ENCODE measurements around the gene PRR15L.

GRCh38 chr17:47975823-47976205, 18.1 kb upstream of the PRR15L start:
- TF ChIP-seq, protein P1, sequence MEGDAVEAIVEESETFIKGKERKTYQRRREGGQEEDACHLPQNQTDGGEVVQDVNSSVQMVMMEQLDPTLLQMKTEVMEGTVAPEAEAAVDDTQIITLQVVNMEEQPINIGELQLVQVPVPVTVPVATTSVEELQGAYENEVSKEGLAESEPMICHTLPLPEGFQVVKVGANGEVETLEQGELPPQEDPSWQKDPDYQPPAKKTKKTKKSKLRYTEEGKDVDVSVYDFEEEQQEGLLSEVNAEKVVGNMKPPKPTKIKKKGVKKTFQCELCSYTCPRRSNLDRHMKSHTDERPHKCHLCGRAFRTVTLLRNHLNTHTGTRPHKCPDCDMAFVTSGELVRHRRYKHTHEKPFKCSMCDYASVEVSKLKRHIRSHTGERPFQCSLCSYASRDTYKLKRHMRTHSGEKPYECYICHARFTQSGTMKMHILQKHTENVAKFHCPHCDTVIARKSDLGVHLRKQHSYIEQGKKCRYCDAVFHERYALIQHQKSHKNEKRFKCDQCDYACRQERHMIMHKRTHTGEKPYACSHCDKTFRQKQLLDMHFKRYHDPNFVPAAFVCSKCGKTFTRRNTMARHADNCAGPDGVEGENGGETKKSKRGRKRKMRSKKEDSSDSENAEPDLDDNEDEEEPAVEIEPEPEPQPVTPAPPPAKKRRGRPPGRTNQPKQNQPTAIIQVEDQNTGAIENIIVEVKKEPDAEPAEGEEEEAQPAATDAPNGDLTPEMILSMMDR (IDR thresholded peaks at IDR 0.05) = no peak
- TF ChIP-seq, protein P2, sequence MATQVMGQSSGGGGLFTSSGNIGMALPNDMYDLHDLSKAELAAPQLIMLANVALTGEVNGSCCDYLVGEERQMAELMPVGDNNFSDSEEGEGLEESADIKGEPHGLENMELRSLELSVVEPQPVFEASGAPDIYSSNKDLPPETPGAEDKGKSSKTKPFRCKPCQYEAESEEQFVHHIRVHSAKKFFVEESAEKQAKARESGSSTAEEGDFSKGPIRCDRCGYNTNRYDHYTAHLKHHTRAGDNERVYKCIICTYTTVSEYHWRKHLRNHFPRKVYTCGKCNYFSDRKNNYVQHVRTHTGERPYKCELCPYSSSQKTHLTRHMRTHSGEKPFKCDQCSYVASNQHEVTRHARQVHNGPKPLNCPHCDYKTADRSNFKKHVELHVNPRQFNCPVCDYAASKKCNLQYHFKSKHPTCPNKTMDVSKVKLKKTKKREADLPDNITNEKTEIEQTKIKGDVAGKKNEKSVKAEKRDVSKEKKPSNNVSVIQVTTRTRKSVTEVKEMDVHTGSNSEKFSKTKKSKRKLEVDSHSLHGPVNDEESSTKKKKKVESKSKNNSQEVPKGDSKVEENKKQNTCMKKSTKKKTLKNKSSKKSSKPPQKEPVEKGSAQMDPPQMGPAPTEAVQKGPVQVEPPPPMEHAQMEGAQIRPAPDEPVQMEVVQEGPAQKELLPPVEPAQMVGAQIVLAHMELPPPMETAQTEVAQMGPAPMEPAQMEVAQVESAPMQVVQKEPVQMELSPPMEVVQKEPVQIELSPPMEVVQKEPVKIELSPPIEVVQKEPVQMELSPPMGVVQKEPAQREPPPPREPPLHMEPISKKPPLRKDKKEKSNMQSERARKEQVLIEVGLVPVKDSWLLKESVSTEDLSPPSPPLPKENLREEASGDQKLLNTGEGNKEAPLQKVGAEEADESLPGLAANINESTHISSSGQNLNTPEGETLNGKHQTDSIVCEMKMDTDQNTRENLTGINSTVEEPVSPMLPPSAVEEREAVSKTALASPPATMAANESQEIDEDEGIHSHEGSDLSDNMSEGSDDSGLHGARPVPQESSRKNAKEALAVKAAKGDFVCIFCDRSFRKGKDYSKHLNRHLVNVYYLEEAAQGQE (IDR thresholded peaks at IDR 0.05; ENCODE audit: insufficient read depth in 1 of 2, low read depth in 2 of 2, low read length in 1 of 2) = no peak
- TF ChIP-seq POLR2AphosphoS5 (IDR thresholded peaks at IDR 0.05; ENCODE audit: low read depth, low read length) (no peak), TCF7L2 (IDR thresholded peaks at IDR 0.05; ENCODE audit: low read depth, low read length) (no peak), SIN3A (IDR thresholded peaks at IDR 0.05; ENCODE audit: borderline replicate concordance, insufficient read depth, low read depth, low read length) (no peak)

Data from Panc1 (cell line).